HFF-Myc (cell line): Measurements from ENCODE around the gene COA8.

ENCODE experiments used
- DNase-seq: peaks from one replicate; pipeline ENCODE4 v3.0.0-alpha.2; 2011; ENCODE audit warnings: low read depth; ENCODE audit errors: extremely low read depth
- H3K4me3 ChIP-seq: replicated peaks from 2 replicates; pipeline ENCODE4 v1.5.1; 2011; ENCODE audit warnings: low read depth, mild to moderate bottlenecking, control low read depth, low read length
- TF ChIP-seq, protein P1 (sequence below): IDR thresholded peaks from 2 replicates; pipeline ENCODE4 v1.5.1; 2012; ENCODE audit warnings: mild to moderate bottlenecking, low read depth, low read length, control low read depth; ENCODE audit errors: missing control alignments

COA8 gene

DNA sequence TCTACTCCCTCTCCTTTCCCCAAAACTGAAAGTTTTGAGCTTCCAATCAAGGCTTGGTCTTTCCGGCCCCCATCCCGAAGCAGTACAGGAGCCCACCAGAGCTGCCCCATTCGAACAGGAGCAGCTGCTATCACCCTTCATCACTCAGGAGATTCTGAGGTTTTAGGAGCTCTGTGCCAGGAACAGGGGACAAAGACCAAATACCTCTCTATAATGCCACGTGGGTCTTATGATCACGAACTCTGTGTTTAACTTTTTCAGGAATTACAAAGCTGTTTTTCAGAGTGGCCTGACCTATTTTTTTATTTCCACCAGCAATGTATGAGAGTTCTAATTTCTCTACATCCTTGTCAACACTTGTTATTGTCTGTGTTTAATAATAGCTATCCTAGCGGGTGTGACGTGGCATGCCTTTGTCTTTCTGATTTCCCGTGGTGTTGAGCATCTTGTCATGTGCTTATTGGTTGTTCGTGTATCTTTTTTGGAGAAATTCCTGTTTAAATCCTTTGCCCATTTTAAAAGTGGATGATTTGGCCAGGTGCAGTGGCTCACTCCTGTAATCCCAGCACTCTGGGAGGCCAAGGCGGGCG is 21.7 kb downstream of the COA8 start:
- no peak overlapping the region for H3K4me3 ChIP-seq
- no peak for DNase-seq
- TF ChIP-seq, protein P1, sequence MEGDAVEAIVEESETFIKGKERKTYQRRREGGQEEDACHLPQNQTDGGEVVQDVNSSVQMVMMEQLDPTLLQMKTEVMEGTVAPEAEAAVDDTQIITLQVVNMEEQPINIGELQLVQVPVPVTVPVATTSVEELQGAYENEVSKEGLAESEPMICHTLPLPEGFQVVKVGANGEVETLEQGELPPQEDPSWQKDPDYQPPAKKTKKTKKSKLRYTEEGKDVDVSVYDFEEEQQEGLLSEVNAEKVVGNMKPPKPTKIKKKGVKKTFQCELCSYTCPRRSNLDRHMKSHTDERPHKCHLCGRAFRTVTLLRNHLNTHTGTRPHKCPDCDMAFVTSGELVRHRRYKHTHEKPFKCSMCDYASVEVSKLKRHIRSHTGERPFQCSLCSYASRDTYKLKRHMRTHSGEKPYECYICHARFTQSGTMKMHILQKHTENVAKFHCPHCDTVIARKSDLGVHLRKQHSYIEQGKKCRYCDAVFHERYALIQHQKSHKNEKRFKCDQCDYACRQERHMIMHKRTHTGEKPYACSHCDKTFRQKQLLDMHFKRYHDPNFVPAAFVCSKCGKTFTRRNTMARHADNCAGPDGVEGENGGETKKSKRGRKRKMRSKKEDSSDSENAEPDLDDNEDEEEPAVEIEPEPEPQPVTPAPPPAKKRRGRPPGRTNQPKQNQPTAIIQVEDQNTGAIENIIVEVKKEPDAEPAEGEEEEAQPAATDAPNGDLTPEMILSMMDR: no peak

DNA sequence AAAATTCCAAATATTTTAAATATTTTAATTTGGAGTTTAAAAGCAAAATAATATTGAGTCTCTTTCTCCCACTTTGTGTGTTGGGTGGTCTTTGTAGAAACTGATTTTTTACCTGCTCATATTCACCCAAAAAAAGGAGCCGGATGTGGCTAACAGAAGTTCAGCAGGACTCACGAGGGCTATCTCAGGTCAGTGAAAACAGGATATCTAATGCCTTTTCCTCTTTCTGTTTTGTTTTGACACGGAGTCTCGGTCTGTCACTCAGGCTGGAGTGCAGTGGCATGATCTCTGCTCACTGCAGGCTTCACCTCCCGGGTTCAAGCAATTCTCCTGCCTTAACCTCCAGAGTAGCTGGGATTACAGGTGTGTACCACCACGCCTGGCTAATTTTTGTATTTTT is 30.8 kb downstream of the COA8 start:
- DNase-seq: no peak
- TF ChIP-seq, protein P1: no peak
- H3K4me3 ChIP-seq: no peak overlapping the region

DNA sequence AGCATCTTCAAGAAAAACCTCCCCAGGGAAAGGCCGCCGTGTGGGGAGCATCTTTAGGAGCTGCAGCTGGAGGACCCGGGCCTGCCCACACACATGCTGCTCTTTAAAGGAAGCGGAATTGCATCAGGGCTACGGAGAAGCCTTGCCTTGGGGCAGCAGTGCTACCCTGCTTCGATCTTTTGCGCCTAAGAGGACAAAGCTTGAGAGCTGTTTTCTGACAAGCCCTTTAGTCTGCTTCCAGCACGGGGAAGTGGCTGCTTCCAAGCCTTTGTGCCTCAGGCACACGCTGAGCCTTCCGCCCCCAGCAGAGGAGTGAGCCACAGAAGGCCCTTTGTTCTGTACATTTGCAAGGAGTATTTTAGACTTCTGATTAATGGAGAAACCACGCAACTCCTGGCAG is 31.5 kb downstream of the COA8 start:
- DNase-seq: no peak

DNA sequence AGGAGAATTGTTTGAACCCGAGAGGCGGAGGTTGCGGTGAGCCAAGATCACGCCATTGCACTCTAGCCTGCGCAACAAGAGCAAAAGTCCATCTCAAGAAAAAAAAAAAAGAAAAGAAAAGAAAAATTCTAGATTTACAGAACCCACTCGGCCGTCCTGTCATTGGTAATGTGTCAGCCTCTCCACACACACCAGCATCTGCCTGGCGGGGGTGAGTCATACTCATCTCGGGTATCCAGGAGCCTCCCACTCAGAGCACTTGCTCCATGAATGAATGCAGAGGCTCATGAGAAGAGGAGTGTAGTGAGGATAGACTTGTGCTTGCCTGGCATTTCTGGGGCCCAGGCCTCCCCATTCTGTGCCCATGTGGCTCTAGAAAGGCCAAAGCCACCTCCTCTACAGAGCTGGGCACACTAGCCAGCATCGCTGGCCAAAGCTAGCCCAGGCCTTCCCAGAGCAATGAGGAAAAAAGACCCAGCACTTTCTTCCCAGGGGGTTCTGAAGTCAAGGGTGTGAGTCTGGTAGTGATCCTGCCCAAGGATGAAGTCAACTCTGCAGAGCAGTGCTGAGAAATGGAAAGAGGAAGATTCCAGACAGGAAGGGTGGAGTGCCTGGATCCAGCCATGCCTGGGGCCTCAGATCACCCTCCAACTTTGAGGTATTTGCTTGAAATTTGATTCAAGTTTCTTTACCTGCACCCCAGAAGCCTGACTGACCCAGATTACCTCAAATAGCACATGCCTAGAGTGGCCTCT is 35.0 kb downstream of the COA8 start:
- no peak overlapping the region for H3K4me3 ChIP-seq
- DNase-seq: peak; percentile 87
- TF ChIP-seq, protein P1: no peak

More for the DNA sequence above, 31.5 kb downstream of the COA8 start:
- TF ChIP-seq, protein P1: no peak
- no peak overlapping the region for H3K4me3 ChIP-seq

DNA sequence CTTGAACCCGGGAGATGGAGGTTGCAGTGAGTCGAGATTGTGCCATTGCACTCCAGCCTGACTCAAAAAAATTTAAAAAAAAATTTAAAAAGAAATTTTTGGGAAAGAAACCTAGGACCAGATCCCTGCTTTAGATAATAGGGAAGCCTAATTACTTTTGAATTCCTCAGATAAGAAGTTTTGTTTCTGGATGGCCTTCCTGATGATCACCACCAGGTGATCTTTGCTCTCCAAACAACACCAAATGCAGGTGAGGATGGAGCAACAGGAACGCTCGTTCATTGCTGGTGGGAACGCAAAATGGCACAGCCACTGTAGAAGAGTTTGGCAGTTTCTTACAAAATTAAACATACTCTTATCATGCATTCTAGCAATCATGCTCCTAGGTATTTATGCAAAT is 37.7 kb downstream of the COA8 start:
- TF ChIP-seq, protein P1: no peak
- DNase-seq: no peak
- no peak overlapping the region for H3K4me3 ChIP-seq

DNA sequence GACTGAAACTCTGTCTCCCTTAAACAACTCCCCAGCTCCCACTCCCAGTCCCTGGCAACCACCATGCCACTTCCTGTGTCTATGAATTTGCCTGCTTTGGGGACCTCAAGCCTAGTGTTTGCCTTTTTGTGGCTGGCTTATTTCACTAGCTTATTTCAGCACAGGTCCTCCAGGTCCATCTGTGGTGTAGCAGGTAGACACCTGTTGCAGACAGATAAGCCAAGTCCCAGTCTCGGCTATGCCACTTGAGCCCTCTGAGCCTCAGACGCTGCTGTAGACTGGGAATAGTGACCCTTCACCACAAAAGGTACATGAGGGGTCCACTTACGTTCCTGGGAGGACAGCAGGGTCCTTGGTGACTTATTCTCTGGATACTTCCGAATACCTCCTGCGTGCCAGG is 41.9 kb downstream of the COA8 start:
- TF ChIP-seq, protein P1: no peak
- H3K4me3 ChIP-seq: no peak overlapping the region

More for the DNA sequence above, 41.9 kb downstream of the COA8 start:
- no peak for DNase-seq
